IPS DF 6.9 (cell line): ENCODE measurements around the gene SMIM35.

ENCODE experiments used
- DNase-seq: peaks from one replicate; pipeline ENCODE4 v3.0.0-alpha.2; 2013; ENCODE audit warnings: low read depth, low spot score
- H3K27ac ChIP-seq: one replicate; pipeline ENCODE4 v1.5.1; 2013; ENCODE audit warnings: low read length, control low read depth
- H3K27me3 ChIP-seq: 2 replicates; pipeline ENCODE4 v1.6.1; 2013; ENCODE audit warnings: mild to moderate bottlenecking, low read length; ENCODE audit not compliant: control insufficient read depth, insufficient read depth
- H3K36me3 ChIP-seq: 2 replicates; pipeline ENCODE4 v1.6.1; 2013; ENCODE audit warnings: low read length; ENCODE audit not compliant: control insufficient read depth, insufficient read depth
- H3K4me1 ChIP-seq: 2 replicates; pipeline ENCODE4 v1.6.1; 2013; ENCODE audit warnings: low read length; ENCODE audit not compliant: control insufficient read depth, insufficient read depth
- H3K4me3 ChIP-seq: 2 replicates; pipeline ENCODE4 v1.5.1; 2013; ENCODE audit warnings: mild to moderate bottlenecking, low read length
- H3K9me3 ChIP-seq: 2 replicates; pipeline ENCODE4 v1.6.1; 2013; ENCODE audit warnings: low read length, inconsistent platforms; ENCODE audit not compliant: control insufficient read depth, insufficient read depth
- WGBS: extraction: QIAGEN DNeasy Blood & Tissue Kit; methylation state at CpG from one replicate; pipeline ENCODE4 v1.1.7; 2013; ENCODE audit warnings: mixed read lengths, missing lambda C conversion rate; ENCODE audit not compliant: insufficient read length, insufficient coverage; 5-methylcytosine and 5-hydroxymethylcytosine counted together

SMIM35 gene

DNA sequence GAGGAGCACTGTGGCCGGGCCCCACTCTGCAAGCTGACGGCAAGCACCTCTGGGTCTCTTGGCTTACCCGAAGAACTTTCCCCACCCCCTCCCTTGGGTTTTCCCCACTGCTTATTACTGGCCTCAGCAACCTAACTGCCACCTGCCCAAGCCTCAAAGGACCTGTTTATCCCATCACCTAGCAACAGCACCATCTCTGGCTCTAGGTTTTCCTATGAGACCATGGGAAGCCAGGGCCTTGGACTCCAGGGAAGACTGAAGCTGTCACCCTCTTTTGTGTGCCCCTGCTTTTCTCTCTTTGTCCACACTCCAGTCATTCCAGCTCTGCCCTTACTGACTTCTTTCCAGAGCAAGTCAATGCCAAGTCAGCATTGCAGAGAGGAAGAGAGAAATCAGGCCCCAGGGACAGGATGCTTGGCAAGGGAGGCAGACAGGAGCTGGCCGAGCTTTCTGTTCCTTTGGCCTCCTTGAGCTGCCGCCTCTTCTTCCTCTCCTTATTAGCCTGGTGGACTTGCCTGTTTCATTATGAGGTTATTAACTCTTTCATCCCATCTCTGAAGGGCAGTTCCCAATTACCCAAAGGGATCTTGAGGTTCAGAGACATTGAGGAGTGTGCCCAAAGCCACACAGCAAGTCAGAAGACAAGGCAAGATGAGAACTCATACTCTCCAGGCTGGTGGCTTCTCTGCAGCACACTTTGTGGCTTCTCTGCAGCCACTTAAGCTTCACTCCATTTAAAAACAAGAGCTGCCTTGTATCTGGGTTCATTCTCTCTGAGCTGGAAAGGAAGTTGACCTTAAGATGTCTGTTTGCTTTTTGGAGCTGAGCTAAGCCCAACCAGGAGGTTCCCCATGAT is at the start of gene SMIM35:
Gene SMIM35, minus strand, starts transcription at position 51 of the 856 bp plus-strand sequence. CDS start 206 bp downstream, outside the sequence.
- Histone ChIP-seq H3K4me1 (no peaks in the 10 kb centered on the region), H3K27me3 (no peaks in the 10 kb centered on the region), H3K27ac (no peak within 1 kb of the TSS), H3K36me3 (no peaks in the 10 kb centered on the region), H3K4me3 (no peak within 1 kb of the TSS), H3K9me3 (no peaks in the 10 kb centered on the region)
- no peak for DNase-seq
- WGBS = no CpG with 5 or more reads among the region's 5 CpGs

DNA sequence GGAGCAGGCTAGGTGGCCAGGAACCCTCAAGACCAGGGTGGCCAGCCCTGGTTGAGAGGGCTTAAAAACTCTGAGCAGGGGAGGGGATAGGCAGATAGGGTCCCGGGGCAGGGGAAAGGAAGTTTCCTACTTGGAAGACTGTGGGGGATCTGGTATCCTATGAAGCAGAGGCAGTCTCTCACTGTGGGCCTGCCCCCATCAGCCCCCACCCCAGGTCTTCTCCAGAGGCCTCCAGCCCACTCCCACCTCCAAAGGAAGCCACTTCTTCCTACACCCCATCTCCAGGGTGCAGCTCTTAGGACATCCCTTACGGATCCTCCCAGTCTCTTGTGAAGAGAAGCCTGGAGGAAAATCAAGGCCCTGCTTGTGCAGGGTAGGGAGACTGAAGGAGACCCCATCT is 49.6 kb upstream of the SMIM35 start:
- Histone ChIP-seq H3K4me3 (no peak overlapping the region), H3K27ac (no peak overlapping the region), H3K9me3 (no peaks in the 10 kb centered on the region), H3K27me3 (no peaks in the 10 kb centered on the region), H3K4me1 (no peaks in the 10 kb centered on the region; the same call in 1 of the 2 replicates), H3K36me3 (no peaks in the 10 kb centered on the region)
- WGBS = no CpG with 5 or more reads among the region's 2 CpGs
- DNase-seq = no peak

- WGBS = no CpG with 5 or more reads among the region's 5 CpGs
- Histone ChIP-seq H3K36me3 (no peaks in the 10 kb centered on the region), H3K27ac (no peak overlapping the region), H3K27me3 (no peaks in the 10 kb centered on the region), H3K4me3 (no peak overlapping the region), H3K9me3 (no peaks in the 10 kb centered on the region), H3K4me1 (no peaks in the 10 kb centered on the region; the same call in 1 of the 2 replicates)
- DNase-seq = no peak
Measured at GRCh38 chr11:118135796-118136165, 49.0 kb upstream of the SMIM35 start.

DNA sequence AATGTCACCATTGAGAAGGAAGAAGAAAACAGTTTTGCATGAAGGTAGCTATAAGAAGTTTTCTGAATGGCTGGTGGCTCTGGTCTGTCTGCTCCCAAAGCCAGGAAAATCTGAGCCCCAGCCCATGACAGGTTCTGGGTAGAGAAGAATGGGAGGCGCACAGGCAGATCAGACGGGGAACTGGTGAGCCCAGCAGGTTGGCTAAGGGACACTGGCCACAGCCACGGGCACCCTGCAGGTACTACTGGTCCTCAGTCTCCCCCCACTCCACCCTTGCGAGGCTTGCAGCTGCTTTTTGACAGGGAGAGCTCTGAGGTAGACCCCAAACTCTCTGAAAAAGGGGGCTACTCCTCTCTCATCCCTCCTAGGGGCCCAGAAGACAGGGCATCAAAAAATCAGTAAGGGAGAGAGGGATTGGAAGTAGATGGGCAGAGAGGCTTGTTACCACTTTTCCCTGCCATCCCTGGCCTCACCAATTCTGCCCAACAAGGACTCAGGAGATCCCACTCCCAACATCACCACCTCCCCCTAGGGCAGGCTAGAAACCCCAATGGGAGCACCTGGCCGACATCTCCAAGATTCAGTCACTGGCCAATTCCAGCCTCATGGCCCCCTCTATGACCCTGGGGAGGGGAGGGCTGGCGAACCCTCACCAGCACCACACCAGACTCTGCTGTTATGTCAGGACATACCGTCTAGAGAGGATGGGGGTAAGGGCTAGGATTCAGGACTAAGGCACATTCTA is 48.5 kb upstream of the SMIM35 start:
- Histone ChIP-seq H3K4me1 (no peaks in the 10 kb centered on the region; the same call in 1 of the 2 replicates), H3K9me3 (no peaks in the 10 kb centered on the region), H3K36me3 (no peaks in the 10 kb centered on the region), H3K27me3 (no peaks in the 10 kb centered on the region), H3K27ac (no peak overlapping the region), H3K4me3 (no peak overlapping the region)
- no CpG with 5 or more reads among the region's 7 CpGs for WGBS
- no peak for DNase-seq

DNA sequence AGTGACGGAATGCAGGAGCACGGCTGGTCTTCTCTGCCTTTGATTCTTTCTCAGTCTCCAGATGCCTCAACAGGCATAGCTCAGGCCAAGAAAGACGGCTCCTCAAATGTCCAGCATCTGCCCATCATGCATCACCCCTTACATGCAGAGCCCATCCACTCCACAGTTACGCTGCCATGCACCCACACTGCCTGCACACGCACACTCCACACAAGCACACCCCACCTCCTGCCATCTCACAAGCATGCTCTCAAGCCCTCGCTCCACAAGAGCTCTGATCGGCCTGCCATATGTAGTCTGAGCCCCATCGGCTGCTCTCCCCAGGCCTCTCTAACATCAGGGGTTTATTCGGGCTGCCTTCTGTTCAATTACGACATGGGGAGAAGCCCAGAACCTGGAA is 47.1 kb upstream of the SMIM35 start:
- Histone ChIP-seq H3K27me3 (no peaks in the 10 kb centered on the region), H3K4me1 (no peaks in the 10 kb centered on the region; the same call in 1 of the 2 replicates), H3K4me3 (no peak overlapping the region), H3K27ac (no peak overlapping the region), H3K9me3 (no peaks in the 10 kb centered on the region), H3K36me3 (no peaks in the 10 kb centered on the region)
- DNase-seq = no peak
- WGBS = no CpG with 5 or more reads among the region's 10 CpGs

- no peaks in the 10 kb centered on the region for H3K36me3 ChIP-seq
- WGBS = no CpG with 5 or more reads among the region's 15 CpGs
- no peak for DNase-seq
- H3K4me3 ChIP-seq = no peak overlapping the region
- H3K27ac ChIP-seq = no peak overlapping the region
- no peaks in the 10 kb centered on the region; the same call in 1 of the 2 replicates for H3K27me3 ChIP-seq
- H3K9me3 ChIP-seq = no peaks in the 10 kb centered on the region
- H3K4me1 ChIP-seq = no peaks in the 10 kb centered on the region; the same call in 1 of the 2 replicates
Measured at GRCh38 chr11:118132385-118133151, 45.8 kb upstream of the SMIM35 start.

DNA sequence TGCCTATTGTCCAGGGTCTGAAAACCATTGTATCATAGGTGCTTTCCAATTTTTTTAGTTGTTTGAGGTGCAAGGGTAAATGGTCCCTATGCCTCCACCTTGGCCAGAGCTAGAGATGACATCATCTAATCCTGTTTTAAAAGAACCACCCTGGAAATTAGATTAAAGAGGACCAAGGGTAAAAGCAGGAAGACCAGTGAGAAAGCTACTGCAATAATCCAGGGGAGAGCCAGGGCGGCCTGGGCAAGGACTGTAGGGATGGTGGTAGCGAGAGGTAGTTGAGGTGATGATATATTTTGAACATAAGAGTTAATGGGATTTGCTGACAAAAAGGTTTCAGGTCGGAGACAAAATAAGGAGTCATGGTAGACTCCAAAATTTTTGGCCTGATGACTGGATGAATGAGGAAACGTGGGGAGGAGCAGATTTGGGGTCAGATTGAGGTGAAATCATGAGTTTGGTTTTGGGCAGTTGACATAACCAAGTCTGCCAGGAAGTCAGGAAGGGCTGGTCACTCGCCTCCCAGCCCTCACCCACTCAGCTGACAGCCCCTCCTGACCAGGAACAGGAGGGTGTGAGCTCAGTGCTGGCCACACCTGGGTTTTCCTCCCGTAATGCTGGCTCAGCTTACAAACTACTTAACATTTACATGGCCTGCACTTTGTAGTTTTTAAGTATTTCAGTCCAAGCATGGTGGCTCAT is 42.9 kb upstream of the SMIM35 start:
- no peak for DNase-seq
- Histone ChIP-seq H3K4me3 (no peak overlapping the region), H3K27ac (no peak overlapping the region), H3K27me3 (no peaks in the 10 kb centered on the region; the same call in 1 of the 2 replicates), H3K36me3 (no peaks in the 10 kb centered on the region), H3K9me3 (no peaks in the 10 kb centered on the region), H3K4me1 (no peaks in the 10 kb centered on the region; the same call in 1 of the 2 replicates)
- no CpG with 5 or more reads among the region's 6 CpGs for WGBS

GRCh38 chr11:118128721-118129470 is 42.1 kb upstream of the SMIM35 start:
- Histone ChIP-seq H3K4me3 (no peak overlapping the region), H3K9me3 (no peaks in the 10 kb centered on the region), H3K27ac (no peak overlapping the region), H3K27me3 (no peaks in the 10 kb centered on the region; the same call in 1 of the 2 replicates), H3K36me3 (no peaks in the 10 kb centered on the region), H3K4me1 (no peaks in the 10 kb centered on the region; the same call in 1 of the 2 replicates)
- WGBS = no CpG with 5 or more reads among the region's 11 CpGs
- DNase-seq = no peak

GRCh38 chr11:118128310-118128709 is 41.5 kb upstream of the SMIM35 start:
- no peaks in the 10 kb centered on the region for H3K4me1 ChIP-seq
- no peak overlapping the region for H3K27ac ChIP-seq
- DNase-seq = no peak
- H3K9me3 ChIP-seq = no peaks in the 10 kb centered on the region
- H3K27me3 ChIP-seq = no peaks in the 10 kb centered on the region; the same call in 1 of the 2 replicates
- no CpG with 5 or more reads among the region's 4 CpGs for WGBS
- H3K36me3 ChIP-seq = no peaks in the 10 kb centered on the region
- no peak overlapping the region for H3K4me3 ChIP-seq
